ENCODE data around the gene SAMD10.
"Not testable (repeated sequence)": the region's sequence is repeated elsewhere in the genome, so short reads cannot be mapped to it uniquely, and the experiment has no call there.

SAMD10 gene

GRCh38 chr20:63977739-63978276, 1.6 kb downstream of the SAMD10 start:
- TF ChIP-seq CTCF (IDR thresholded peaks at IDR 0.05) = no peak
- Histone ChIP-seq H3K27ac (no peak overlapping the region), H3K4me2 (ENCODE audit: low read length) (no peak overlapping the region), H2AFZ (no peak overlapping the region), H3K4me1 (peaks cover 11% of the 10 kb centered on the region), H3K4me3 (ENCODE audit: low read depth, low read length) (no peak overlapping the region), H3K27me3 (ENCODE audit: control insufficient read depth, insufficient read depth, low read length) (no peaks in the 10 kb centered on the region), H3K9me3 (ENCODE audit: control insufficient read depth, low read length) (no peaks in the 10 kb centered on the region), H3K79me2 (peaks cover 6% of the 10 kb centered on the region), H3K9ac (no peak overlapping the region), H3K36me3 (ENCODE audit: control insufficient read depth, insufficient read depth, low read length) (no peaks in the 10 kb centered on the region)

- no peak overlapping the region for H3K27ac ChIP-seq
- no peak overlapping the region for H3K9ac ChIP-seq
- H3K4me1 ChIP-seq = peaks cover 11% of the 10 kb centered on the region
- no peak overlapping the region for H3K4me2 ChIP-seq (ENCODE audit: low read length)
- H2AFZ ChIP-seq = no peak overlapping the region
- H3K9me3 ChIP-seq (ENCODE audit: control insufficient read depth, low read length) = no peaks in the 10 kb centered on the region
- peaks cover 6% of the 10 kb centered on the region for H3K79me2 ChIP-seq
- no peaks in the 10 kb centered on the region for H3K27me3 ChIP-seq (ENCODE audit: control insufficient read depth, insufficient read depth, low read length)
- H3K36me3 ChIP-seq (ENCODE audit: control insufficient read depth, insufficient read depth, low read length) = no peaks in the 10 kb centered on the region
- no peak for TF ChIP-seq CTCF (IDR thresholded peaks at IDR 0.05)
- no peak overlapping the region for H3K4me3 ChIP-seq (ENCODE audit: low read depth, low read length)
Observed at GRCh38 chr20:63976980-63977738, 2.3 kb downstream of the SAMD10 start.

GRCh38 chr20:63976511-63976910, 2.9 kb downstream of the SAMD10 start:
- H3K4me3 ChIP-seq (ENCODE audit: low read depth, low read length); H3K36me3 ChIP-seq (ENCODE audit: control insufficient read depth, insufficient read depth, low read length); H3K9ac ChIP-seq; H3K27me3 ChIP-seq (ENCODE audit: control insufficient read depth, insufficient read depth, low read length); H3K79me2 ChIP-seq; H3K27ac ChIP-seq; H3K4me2 ChIP-seq (ENCODE audit: low read length); H3K9me3 ChIP-seq (ENCODE audit: control insufficient read depth, low read length); H2AFZ ChIP-seq: not testable (repeated sequence)
- H3K4me1 ChIP-seq = peaks cover 11% of the 10 kb centered on the region

GRCh38 chr20:63974402-63975200, 4.8 kb downstream of the SAMD10 start:
- H3K4me2 ChIP-seq (ENCODE audit: low read length) = no peak overlapping the region
- H3K79me2 ChIP-seq = no peaks in the 10 kb centered on the region
- no peak for TF ChIP-seq CTCF (IDR thresholded peaks at IDR 0.05)
- H3K9me3 ChIP-seq (ENCODE audit: control insufficient read depth, low read length) = no peaks in the 10 kb centered on the region
- no peak overlapping the region for H3K4me3 ChIP-seq (ENCODE audit: low read depth, low read length)
- no peaks in the 10 kb centered on the region for H3K4me1 ChIP-seq
- H2AFZ ChIP-seq = no peak overlapping the region
- no peak overlapping the region for H3K27ac ChIP-seq
- H3K9ac ChIP-seq = no peak overlapping the region
- H3K27me3 ChIP-seq (ENCODE audit: control insufficient read depth, insufficient read depth, low read length) = no peaks in the 10 kb centered on the region
- no peaks in the 10 kb centered on the region for H3K36me3 ChIP-seq (ENCODE audit: control insufficient read depth, insufficient read depth, low read length)

- Histone ChIP-seq H3K4me2 (ENCODE audit: low read length) (peak overlapping the region; percentile 83), H3K27me3 (ENCODE audit: control insufficient read depth, insufficient read depth, low read length) (no peaks in the 10 kb centered on the region), H2AFZ (peak overlapping the region; percentile 91), H3K9me3 (ENCODE audit: control insufficient read depth, low read length) (no peaks in the 10 kb centered on the region), H3K27ac (peak overlapping the region; percentile 30), H3K4me3 (ENCODE audit: low read depth, low read length) (peak overlapping the region; percentile 58), H3K79me2 (no peaks in the 10 kb centered on the region), H3K36me3 (ENCODE audit: control insufficient read depth, insufficient read depth, low read length) (no peaks in the 10 kb centered on the region), H3K9ac (no peak overlapping the region), H3K4me1 (peaks cover 2% of the 10 kb centered on the region)
- TF ChIP-seq CTCF (IDR thresholded peaks at IDR 0.05) = peak; percentile 99
Observed at GRCh38 chr20:63973636-63974401, 5.6 kb downstream of the SAMD10 start.

All from parathyroid adenoma (tissue), 2 donors.